T-cell (primary cell): Measurements from ENCODE around the gene RAB20. TPM values are rescaled to one million over a fixed set of nuclear protein-coding genes. Genes with fewer than 3 reads are reported as not detected.
A peak's percentile ranks its signal among the peaks of the same experiment; 100 is the strongest.
"Not testable (repeated sequence)": the region's sequence is repeated elsewhere in the genome, so short reads cannot be mapped to it uniquely, and the experiment has no call there.

Experiments
- ATAC-seq, 4 experiments: fragments of 200-7000 bp in 3 of 4; fragments of 150-1000 bp in 1 of 4; cut with Tn5 transposase; replicated peaks in 1 of 4; 1 replicate in 3 of 4; 2 replicates in 1 of 4; pipeline ENCODE4 v1.10.0; 2021; ENCODE audit warnings: moderate library complexity in 3 of 4, mild to moderate bottlenecking in 2 of 4, moderate number of reproducible peaks in 1 of 4
- CTCF ChIA-PET, 2 donors: fragments of 300-600 bp; sonication (Branson Sonifier 250); formaldehyde crosslinking; loops; one replicate each; lab custom pipeline; 2022; ENCODE audit warnings: antibody characterized with exemption in 2 of 2; lab: Charles Lee
- POLR2A ChIA-PET, 2 donors: fragments of 300-600 bp; sonication (Branson Sonifier 250); formaldehyde crosslinking; loops; one replicate each; lab custom pipeline; 2022; ENCODE audit warnings: antibody characterized with exemption in 2 of 2; lab: Charles Lee
- DNase-seq, 35 experiments: peaks; one replicate each; pipeline versions ENCODE4 v3.0.0 to v3.0.0-alpha.2; 2013 to 2023
- H3K27ac ChIP-seq: one replicate; pipeline ENCODE4 v1.5.1; 2013; ENCODE audit warnings: low read length
- H3K27me3 ChIP-seq, 2 experiments: replicated peaks in 1 of 2; 1 replicate in 1 of 2; 2 replicates in 1 of 2; pipeline versions ENCODE4 v1.6.1 to v1.7.0; 2013; ENCODE audit warnings: low read length in 1 of 2, mixed read lengths in 1 of 2; ENCODE audit not compliant: control insufficient read depth in 2 of 2, insufficient read depth in 2 of 2; ENCODE audit errors: extremely low read depth in 1 of 2
- H3K36me3 ChIP-seq, 2 donors: 1 replicate in 1 of 2; 2 replicates in 1 of 2; pipeline versions ENCODE4 v1.6.1 to v1.7.0; 2013; ENCODE audit warnings: low read length in 1 of 2; ENCODE audit not compliant: control insufficient read depth in 2 of 2, insufficient read depth in 1 of 2; ENCODE audit errors: extremely low read depth in 1 of 2
- H3K4me1 ChIP-seq, 2 experiments: 1 replicate in 1 of 2; 2 replicates in 1 of 2; pipeline versions ENCODE4 v1.6.1 to v1.7.0; 2013; ENCODE audit warnings: low read length in 2 of 2, mixed read lengths in 1 of 2; ENCODE audit not compliant: insufficient read depth in 2 of 2, control insufficient read depth in 1 of 2; ENCODE audit errors: extremely low read depth in 1 of 2
- H3K4me3 ChIP-seq, 2 donors: 1 replicate in 1 of 2; 2 replicates in 1 of 2; pipeline versions ENCODE4 v1.5.1 to v1.7.0; 2013; ENCODE audit warnings: mild to moderate bottlenecking in 2 of 2, low read length in 1 of 2, moderate library complexity in 1 of 2; ENCODE audit not compliant: control insufficient read depth in 1 of 2; ENCODE audit errors: extremely low read depth in 1 of 2
- H3K9me3 ChIP-seq: 2 replicates; pipeline ENCODE4 v1.7.0; 2013
- H3K27ac Mint-ChIP-seq, 2 donors: one replicate each; pipeline ENCODE4 v1.8.0; 2020 to 2021; ENCODE audit warnings: mild to moderate bottlenecking in 2 of 2, mixed read lengths in 2 of 2
- H3K27me3 Mint-ChIP-seq, 2 donors: one replicate each; pipeline ENCODE4 v1.8.0; 2021 to 2022; ENCODE audit warnings: mixed read lengths in 2 of 2
- H3K36me3 Mint-ChIP-seq: one replicate; pipeline ENCODE4 v1.8.0; 2021; ENCODE audit warnings: mixed read lengths
- H3K4me1 Mint-ChIP-seq, 3 donors: one replicate each; pipeline ENCODE4 v1.8.0; 2020 to 2022; ENCODE audit warnings: mixed read lengths in 3 of 3, mild to moderate bottlenecking in 1 of 3
- H3K4me3 Mint-ChIP-seq, 3 donors: one replicate each; pipeline ENCODE4 v1.8.0; 2020 to 2022; ENCODE audit warnings: mild to moderate bottlenecking in 3 of 3, mixed read lengths in 3 of 3, moderate library complexity in 3 of 3
- H3K9me3 Mint-ChIP-seq, 3 donors: one replicate each; pipeline ENCODE4 v1.8.0; 2020 to 2022; ENCODE audit warnings: mixed read lengths in 3 of 3
- WGBS: methylation state at CpG from one replicate; pipeline ENCODE4 v1.1.5; 2013; ENCODE audit warnings: missing lambda C conversion rate; ENCODE audit not compliant: insufficient coverage; 5-methylcytosine and 5-hydroxymethylcytosine counted together
- total RNA-seq, 35 experiments: library from RNA in 6 of 35; stranded (reverse) in 6 of 35; fragments of 120-200 nt in 1 of 35; gene quantifications; one replicate each; pipeline versions ENCODE4 v1.2.1 to v1.2.4 and lab custom pipeline; 2013 to 2026

Gene RAB20
- total RNA-seq, 5 donors from 2014 or later (not counting 1 experiment from before 2014, with no cell fraction given): 0.47 to 3.1 (median 2.1) TPM

DNA sequence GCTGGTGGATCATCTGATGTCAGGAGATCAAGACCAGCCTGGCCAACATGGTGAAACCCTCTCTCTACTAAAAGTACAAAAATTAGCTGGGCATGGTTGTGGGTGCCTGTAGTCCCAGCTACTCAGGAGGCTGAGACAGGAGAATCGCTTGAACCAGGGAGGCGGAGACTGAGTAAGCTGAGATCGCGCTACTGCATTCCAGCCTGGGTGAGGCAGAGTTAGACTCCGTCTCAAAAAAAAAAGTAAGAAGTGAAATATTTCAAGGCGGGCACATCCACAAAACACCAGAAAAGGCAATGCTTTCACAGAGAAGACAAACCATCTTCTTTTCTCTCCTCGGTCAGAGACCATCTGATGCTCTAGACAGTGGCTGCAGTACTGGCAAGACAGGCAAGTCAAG is 8.4 kb upstream of the RAB20 start:
- not testable (repeated sequence) for H3K4me3 ChIP-seq, H3K4me1 ChIP-seq, H3K27ac Mint-ChIP-seq, DNase-seq, H3K36me3 Mint-ChIP-seq, H3K4me3 Mint-ChIP-seq, H3K27ac ChIP-seq, H3K9me3 Mint-ChIP-seq, H3K4me1 Mint-ChIP-seq, H3K9me3 ChIP-seq, H3K36me3 ChIP-seq, ATAC-seq
- 100% methylated on average over 4 of the region's 7 CpGs for WGBS
- peaks cover 34 to 37% of the 10 kb centered on the region in 2 donors for H3K27me3 Mint-ChIP-seq
- peaks cover 0 to 37% of the 10 kb centered on the region in 2 experiments for H3K27me3 ChIP-seq
- ChIA-PET POLR2A (interaction anchor here in 1 of 2 donors (0.7 kb wide), 1 partner anchor 201 kb away, joined by 7 read pairs; no protein-coding TSS in a partner anchor), CTCF (interaction anchor here in 1 of 2 donors (0.7 kb wide), 1 partner anchor 93 kb away, joined by 6 read pairs; no protein-coding TSS in a partner anchor)

- no peak for ATAC-seq
- ChIA-PET POLR2A (no interaction called here), CTCF (no interaction called here)
- no peaks in the 10 kb centered on the region for H3K36me3 ChIP-seq
- peaks cover 0 to 38% of the 10 kb centered on the region in 2 experiments for H3K27me3 ChIP-seq
- Mint-ChIP-seq H3K36me3 (no peaks in the 10 kb centered on the region), H3K27ac (no peak overlapping the region), H3K4me1 (peaks cover 0 to 7% (median 7%) of the 10 kb centered on the region in 3 donors), H3K27me3 (peaks cover 25 to 29% of the 10 kb centered on the region in 2 donors), H3K9me3 (no peaks in the 10 kb centered on the region), H3K4me3 (no peak overlapping the region)
- DNase-seq: no peak
- no peak overlapping the region for H3K4me3 ChIP-seq
- H3K9me3 ChIP-seq: no peaks in the 10 kb centered on the region
- WGBS: no CpG with 5 or more reads among the region's 3 CpGs
- H3K27ac ChIP-seq: no peak overlapping the region
- H3K4me1 ChIP-seq: no peaks in the 10 kb centered on the region
Measured at GRCh38 chr13:110568612-110569011, 7.1 kb upstream of the RAB20 start.

DNA sequence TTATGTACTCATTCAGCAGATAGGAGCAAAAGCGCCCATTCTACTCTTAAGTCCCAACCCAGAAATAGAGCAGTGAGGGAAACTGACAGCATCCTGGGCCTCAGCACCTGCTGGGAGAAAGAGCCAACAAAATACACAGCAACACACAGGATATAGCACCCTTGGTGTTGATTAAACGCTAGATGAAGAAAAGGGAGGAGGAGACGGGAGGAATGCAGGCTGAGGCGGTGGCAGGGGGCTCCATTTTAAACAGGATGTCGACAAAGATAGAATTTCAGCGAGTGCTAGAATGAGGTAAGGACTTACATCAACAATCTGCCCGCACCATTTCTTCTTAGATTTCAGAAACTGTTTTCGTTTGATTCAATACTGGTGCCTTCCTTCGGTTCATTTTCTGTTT is 4.6 kb upstream of the RAB20 start:
- H3K4me3 Mint-ChIP-seq: no peak overlapping the region
- H3K9me3 Mint-ChIP-seq: no peaks in the 10 kb centered on the region
- H3K27me3 Mint-ChIP-seq: peaks cover 13 to 21% of the 10 kb centered on the region in 2 donors
- Histone ChIP-seq H3K9me3 (no peaks in the 10 kb centered on the region), H3K4me3 (no peak overlapping the region), H3K27ac (no peak overlapping the region), H3K4me1 (peaks cover 0 to 14% of the 10 kb centered on the region in 2 experiments), H3K36me3 (no peaks in the 10 kb centered on the region), H3K27me3 (peaks cover 0 to 27% of the 10 kb centered on the region in 2 experiments)
- ChIA-PET CTCF (no interaction called here), POLR2A (interaction anchor here in 1 of 2 donors (0.5 kb wide), 1 partner anchor 214 kb away, joined by 3 read pairs; no protein-coding TSS in a partner anchor)
- no peaks in the 10 kb centered on the region for H3K36me3 Mint-ChIP-seq
- H3K4me1 Mint-ChIP-seq: peaks cover 7 to 20% (median 12%) of the 10 kb centered on the region in 3 donors
- 80% methylated on average over 1 of the region's 9 CpGs for WGBS
- H3K27ac Mint-ChIP-seq: no peak overlapping the region
- ATAC-seq (no peak), DNase-seq (no peak)

DNA sequence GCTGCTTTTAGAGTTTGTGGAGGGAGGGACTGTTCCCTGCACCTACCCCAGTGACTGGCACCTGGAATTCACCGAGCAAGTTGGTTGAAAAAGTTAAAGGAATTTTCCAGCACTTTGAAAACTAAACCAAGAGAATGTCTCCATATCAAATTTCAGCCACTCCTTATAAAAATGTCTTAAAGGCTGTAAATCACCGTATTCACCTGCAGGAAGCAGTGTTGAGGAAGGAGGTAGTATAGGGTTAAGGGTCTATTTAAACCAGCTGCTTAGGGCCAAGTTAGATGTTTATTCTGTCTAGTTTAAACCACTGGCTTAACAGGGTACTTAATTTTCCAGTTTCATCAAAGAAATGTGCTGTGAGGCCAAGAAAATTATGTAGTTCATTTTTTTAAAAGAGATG is 3.8 kb upstream of the RAB20 start:
- Mint-ChIP-seq H3K4me3 (no peak overlapping the region), H3K36me3 (no peaks in the 10 kb centered on the region), H3K9me3 (no peaks in the 10 kb centered on the region), H3K27ac (no peak overlapping the region), H3K27me3 (peaks cover 13 to 21% of the 10 kb centered on the region in 2 donors), H3K4me1 (peaks cover 14 to 27% (median 19%) of the 10 kb centered on the region in 3 donors)
- Histone ChIP-seq H3K27me3 (peaks cover 0 to 21% of the 10 kb centered on the region in 2 experiments), H3K9me3 (no peaks in the 10 kb centered on the region), H3K36me3 (no peaks in the 10 kb centered on the region), H3K4me1 (peaks cover 0 to 20% of the 10 kb centered on the region in 2 experiments), H3K4me3 (no peak overlapping the region), H3K27ac (no peak overlapping the region)
- POLR2A ChIA-PET: no interaction called here
- CTCF ChIA-PET: no interaction called here
- WGBS: no CpG with 5 or more reads among the region's 2 CpGs
- DNase-seq: no peak
- no peak for ATAC-seq

GRCh38 chr13:110564472-110564985 is 3.0 kb upstream of the RAB20 start:
- no peak overlapping the region for H3K27ac Mint-ChIP-seq

DNA sequence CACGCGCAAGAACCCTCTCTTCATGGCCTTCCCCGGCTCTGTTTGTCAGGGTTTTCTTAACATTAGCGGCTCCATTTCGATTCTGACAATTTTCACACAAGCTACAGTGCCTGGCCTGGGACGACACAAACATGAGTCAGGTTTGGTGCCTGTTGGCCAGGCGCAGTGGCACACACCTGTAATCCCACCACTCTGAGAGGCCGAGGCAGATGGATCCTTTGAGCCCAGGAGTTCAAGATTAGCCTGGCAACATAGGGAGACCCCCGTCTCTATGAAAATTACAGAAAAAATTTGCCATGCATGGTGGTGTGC is 1.9 kb upstream of the RAB20 start:
- Mint-ChIP-seq H3K27ac (no peak overlapping the region), H3K36me3 (no peaks in the 10 kb centered on the region), H3K9me3 (peaks cover 0 to 4% (median 0%) of the 10 kb centered on the region in 3 donors), H3K27me3 (peaks cover 6 to 9% of the 10 kb centered on the region in 2 donors), H3K4me3 (peak overlapping the region; percentile 36 to 53 (median 46)), H3K4me1 (peaks cover 16 to 32% (median 25%) of the 10 kb centered on the region in 3 donors)
- peaks cover 0 to 20% of the 10 kb centered on the region in 2 experiments for H3K4me1 ChIP-seq
- no peaks in the 10 kb centered on the region for H3K9me3 ChIP-seq
- peaks cover 0 to 18% of the 10 kb centered on the region in 2 experiments for H3K27me3 ChIP-seq
- 94% methylated on average over 6 of the region's 9 CpGs for WGBS
- no peak overlapping the region for H3K4me3 ChIP-seq
- no peaks in the 10 kb centered on the region for H3K36me3 ChIP-seq
- POLR2A ChIA-PET: no interaction called here
- H3K27ac ChIP-seq: no peak overlapping the region
- CTCF ChIA-PET: no interaction called here
- ATAC-seq (no peak), DNase-seq (no peak)

More at GRCh38 chr13:110564472-110564985, 3.0 kb upstream of the RAB20 start:
- H3K9me3 Mint-ChIP-seq: no peaks in the 10 kb centered on the region
- Histone ChIP-seq H3K36me3 (no peaks in the 10 kb centered on the region), H3K27me3 (peaks cover 0 to 21% of the 10 kb centered on the region in 2 experiments), H3K4me3 (no peak overlapping the region), H3K9me3 (no peaks in the 10 kb centered on the region), H3K27ac (no peak overlapping the region), H3K4me1 (peaks cover 0 to 20% of the 10 kb centered on the region in 2 experiments)
- ATAC-seq (no peak), DNase-seq (no peak)
- POLR2A ChIA-PET: no interaction called here
- peaks cover 16 to 32% (median 25%) of the 10 kb centered on the region in 3 donors for H3K4me1 Mint-ChIP-seq
- peaks cover 8 to 17% of the 10 kb centered on the region in 2 donors for H3K27me3 Mint-ChIP-seq
- 60% methylated on average over 1 of the region's 3 CpGs for WGBS
- H3K4me3 Mint-ChIP-seq: peak overlapping the region in 1 of 3 donors; percentile 3
- CTCF ChIA-PET: interaction anchor here in 1 of 2 donors (0.6 kb wide), 1 partner anchor 537 kb away, joined by 3 read pairs; no protein-coding TSS in a partner anchor
- H3K36me3 Mint-ChIP-seq: no peaks in the 10 kb centered on the region
